Suppressor macrophage treated with lipopolysaccharide for 4 hours (primary cell): Measurements from ENCODE around the gene SRCAP.
A peak's percentile ranks its signal among the peaks of the same experiment; 100 is the strongest.

Source experiments
- DNase-seq: peaks from one replicate; pipeline ENCODE4 v3.0.0-alpha.2; 2020

The SRCAP gene

GRCh38 chr16:30778549-30779244, 79.7 kb downstream of the SRCAP start:
- DNase-seq: no peak

- no peak for DNase-seq
Measured at GRCh38 chr16:30779596-30779995, 80.6 kb downstream of the SRCAP start.

- no peak for DNase-seq
Measured at GRCh38 chr16:30780021-30780420, 81.0 kb downstream of the SRCAP start.

- DNase-seq: no peak
Measured at GRCh38 chr16:30780549-30780948, 81.6 kb downstream of the SRCAP start.

GRCh38 chr16:30782486-30783279, 83.7 kb downstream of the SRCAP start:
- DNase-seq: no peak

- DNase-seq: no peak
Measured at GRCh38 chr16:30783280-30784109, 84.5 kb downstream of the SRCAP start.

GRCh38 chr16:30784215-30784614, 85.2 kb downstream of the SRCAP start:
- DNase-seq: no peak

GRCh38 chr16:30785126-30786106, 86.4 kb downstream of the SRCAP start:
- no peak for DNase-seq

GRCh38 chr16:30786115-30786935, 87.4 kb downstream of the SRCAP start:
- peak; percentile 43 for DNase-seq

GRCh38 chr16:30786936-30787612, 88.1 kb downstream of the SRCAP start, which contains the start of gene ZNF629:
Gene ZNF629, minus strand, starts transcription at chr16:30787205. Its CDS starts 2,723 bp downstream, at chr16:30784482.
- DNase-seq: peak; percentile 58

GRCh38 chr16:30787613-30788378, 88.8 kb downstream of the SRCAP start:
- no peak for DNase-seq
